HFFc6 (cell line): ENCODE measurements around the gene ABCB1. TPM values are rescaled to one million over a fixed set of nuclear protein-coding genes. Genes with fewer than 3 reads are reported as not detected.

ENCODE experiments used
- DNase-seq: peaks from one replicate; pipeline ENCODE4 v3.0.0-alpha.2; 2018
- H3K27ac Mint-ChIP-seq: 2 replicates; pipeline ENCODE4 v1.8.0; 2020; ENCODE audit warnings: mild to moderate bottlenecking, mixed read lengths
- H3K27me3 Mint-ChIP-seq: 2 replicates; pipeline ENCODE4 v1.8.0; 2021; ENCODE audit warnings: mild to moderate bottlenecking, moderate library complexity, mixed read lengths; ENCODE audit not compliant: insufficient read depth
- H3K36me3 Mint-ChIP-seq: 2 replicates; pipeline ENCODE4 v1.8.0; 2021; ENCODE audit warnings: low read depth, mixed read lengths
- H3K4me1 Mint-ChIP-seq: 2 replicates; pipeline ENCODE4 v1.8.0; 2020; ENCODE audit warnings: low read depth, mixed read lengths
- H3K4me3 Mint-ChIP-seq: 2 replicates; pipeline ENCODE4 v1.8.0; 2020; ENCODE audit warnings: mild to moderate bottlenecking, moderate library complexity, mixed read lengths
- H3K9me3 Mint-ChIP-seq: 2 replicates; pipeline ENCODE4 v1.8.0; 2020; ENCODE audit warnings: mild to moderate bottlenecking, mixed read lengths
- CTCF ChIP-seq: fragments of 200-600 bp; sonication (generic); IDR thresholded peaks from 2 replicates; pipeline ENCODE4 v1.5.0; 2021; ENCODE audit warnings: antibody characterized with exemption, mild to moderate bottlenecking
- total RNA-seq, 6 experiments: library from RNA; stranded (reverse); fragmentation: NEBNext Ultra II Directional; extraction: Animal tissue kit (Norgen Biotek cat#: 25700); gene quantifications; 2 replicates in 1 of 6; 3 replicates in 5 of 6; pipeline ENCODE4 v1.2.3, GENCODE V29; 2021

The ABCB1 gene
- total RNA-seq, 6 experiments from 2014 or later = 4.4 to 7.4 (median 5.9) TPM

- DNase-seq = no peak
- TF ChIP-seq CTCF = no peak
- Mint-ChIP-seq H3K9me3 (no peaks in the 10 kb centered on the region; the same call in 1 of the 2 replicates), H3K27me3 (no peaks in the 10 kb centered on the region), H3K27ac (no peak overlapping the region), H3K4me3 (no peak overlapping the region), H3K36me3 (no peaks in the 10 kb centered on the region), H3K4me1 (peaks cover 6% of the 10 kb centered on the region; the same call in 1 of the 2 replicates)
Measured at GRCh38 chr7:87566311-87566900, 34.3 kb downstream of the ABCB1 start.

- no peaks in the 10 kb centered on the region for H3K36me3 Mint-ChIP-seq
- no peak overlapping the region for H3K4me3 Mint-ChIP-seq
- no peak for TF ChIP-seq CTCF
- no peak overlapping the region for H3K27ac Mint-ChIP-seq
- DNase-seq = no peak
- H3K4me1 Mint-ChIP-seq = peaks cover 6% of the 10 kb centered on the region; the same call in 1 of the 2 replicates
- no peaks in the 10 kb centered on the region for H3K27me3 Mint-ChIP-seq
- H3K9me3 Mint-ChIP-seq = no peaks in the 10 kb centered on the region; the same call in 1 of the 2 replicates
Measured at GRCh38 chr7:87565877-87566276, 34.8 kb downstream of the ABCB1 start.

GRCh38 chr7:87564296-87564963 is 36.3 kb downstream of the ABCB1 start:
- Mint-ChIP-seq H3K27ac (no peak overlapping the region), H3K4me3 (no peak overlapping the region), H3K9me3 (no peaks in the 10 kb centered on the region; the same call in 1 of the 2 replicates), H3K4me1 (no peaks in the 10 kb centered on the region), H3K27me3 (no peaks in the 10 kb centered on the region), H3K36me3 (no peaks in the 10 kb centered on the region)
- peak; percentile 65; the same call in 1 of the 2 replicates for TF ChIP-seq CTCF
- no peak for DNase-seq

GRCh38 chr7:87561702-87562101 is 39.0 kb downstream of the ABCB1 start:
- Mint-ChIP-seq H3K4me1 (no peaks in the 10 kb centered on the region), H3K36me3 (no peaks in the 10 kb centered on the region), H3K27me3 (no peaks in the 10 kb centered on the region), H3K27ac (no peak overlapping the region), H3K4me3 (no peak overlapping the region), H3K9me3 (no peaks in the 10 kb centered on the region; the same call in 1 of the 2 replicates)
- TF ChIP-seq CTCF = no peak
- DNase-seq = no peak

GRCh38 chr7:87561102-87561501 is 39.6 kb downstream of the ABCB1 start:
- Mint-ChIP-seq H3K27ac (no peak overlapping the region), H3K27me3 (no peaks in the 10 kb centered on the region), H3K4me3 (no peak overlapping the region), H3K4me1 (no peaks in the 10 kb centered on the region), H3K9me3 (no peaks in the 10 kb centered on the region; the same call in 1 of the 2 replicates), H3K36me3 (no peaks in the 10 kb centered on the region)
- DNase-seq = no peak
- no peak for TF ChIP-seq CTCF
